Gastroesophageal sphincter (tissue), 3 donors: ENCODE results near the gene PSEN2.

Experiments
- EP300 ChIP-seq: sonication (generic); formaldehyde crosslinking; IDR thresholded peaks from one replicate; pipeline ENCODE4 v1.6.1; 2017; ENCODE audit warnings: antibody characterized with exemption, mild to moderate bottlenecking
- POLR2A ChIP-seq, 2 donors: fragments of 450-650 bp; IDR thresholded peaks; one replicate each; pipeline ENCODE4 v1.6.1; 2017; ENCODE audit warnings: antibody characterized with exemption in 2 of 2, mild to moderate bottlenecking in 2 of 2, moderate library complexity in 1 of 2
- POLR2AphosphoS5 ChIP-seq: sonication (generic); formaldehyde crosslinking; IDR thresholded peaks from one replicate; pipeline ENCODE4 v1.6.1; 2017; ENCODE audit warnings: antibody characterized with exemption
- TF ChIP-seq, protein P1 (sequence below), 4 experiments: fragments of 200-600 bp in 2 of 4; fragments of 450-650 bp in 2 of 4; sonication (generic) in 1 of 4; IDR thresholded peaks; one replicate each; pipeline ENCODE4 v1.5.1; 2017 to 2019; ENCODE audit warnings: antibody characterized with exemption in 4 of 4, mild to moderate bottlenecking in 2 of 4, moderate library complexity in 2 of 4

DNA sequence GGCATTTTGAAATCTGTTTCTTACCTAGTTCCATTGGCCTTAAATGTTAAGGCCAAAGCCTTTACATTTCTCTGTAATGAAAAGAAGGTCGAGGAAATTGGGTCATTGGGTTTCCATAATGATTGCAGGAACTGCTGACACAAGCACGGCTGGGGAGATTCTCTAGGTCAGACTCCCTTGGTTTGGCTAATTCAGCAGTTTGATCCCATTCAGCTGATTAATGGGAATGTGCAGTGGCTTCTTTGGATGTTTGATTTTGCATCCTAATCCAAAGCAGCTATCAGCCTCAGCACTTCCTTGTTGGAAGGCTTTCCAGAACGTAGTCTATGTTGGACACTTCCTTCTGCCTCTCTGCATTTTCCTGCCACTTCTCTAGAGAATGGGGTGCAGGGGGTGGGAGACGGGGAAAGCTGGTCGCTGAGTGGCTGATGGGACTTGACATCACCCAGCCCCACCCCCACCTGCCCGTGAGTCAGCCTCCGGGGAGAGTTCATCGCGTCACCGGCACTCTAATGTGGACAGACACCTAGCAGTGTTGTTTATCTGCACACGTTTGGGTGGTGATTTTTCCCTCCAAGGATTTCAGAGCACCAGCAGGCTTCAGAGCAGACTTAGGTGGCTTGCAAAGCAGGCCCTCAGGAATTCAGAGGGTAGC, 5.4 kb downstream of the PSEN2 start:
- no peak for TF ChIP-seq EP300
- TF ChIP-seq, protein P1, sequence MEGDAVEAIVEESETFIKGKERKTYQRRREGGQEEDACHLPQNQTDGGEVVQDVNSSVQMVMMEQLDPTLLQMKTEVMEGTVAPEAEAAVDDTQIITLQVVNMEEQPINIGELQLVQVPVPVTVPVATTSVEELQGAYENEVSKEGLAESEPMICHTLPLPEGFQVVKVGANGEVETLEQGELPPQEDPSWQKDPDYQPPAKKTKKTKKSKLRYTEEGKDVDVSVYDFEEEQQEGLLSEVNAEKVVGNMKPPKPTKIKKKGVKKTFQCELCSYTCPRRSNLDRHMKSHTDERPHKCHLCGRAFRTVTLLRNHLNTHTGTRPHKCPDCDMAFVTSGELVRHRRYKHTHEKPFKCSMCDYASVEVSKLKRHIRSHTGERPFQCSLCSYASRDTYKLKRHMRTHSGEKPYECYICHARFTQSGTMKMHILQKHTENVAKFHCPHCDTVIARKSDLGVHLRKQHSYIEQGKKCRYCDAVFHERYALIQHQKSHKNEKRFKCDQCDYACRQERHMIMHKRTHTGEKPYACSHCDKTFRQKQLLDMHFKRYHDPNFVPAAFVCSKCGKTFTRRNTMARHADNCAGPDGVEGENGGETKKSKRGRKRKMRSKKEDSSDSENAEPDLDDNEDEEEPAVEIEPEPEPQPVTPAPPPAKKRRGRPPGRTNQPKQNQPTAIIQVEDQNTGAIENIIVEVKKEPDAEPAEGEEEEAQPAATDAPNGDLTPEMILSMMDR (IDR thresholded peaks at IDR 0.05), result no peak
- no peak for TF ChIP-seq POLR2A (IDR thresholded peaks at IDR 0.05)
- TF ChIP-seq POLR2AphosphoS5, result no peak
